HG03045 (cell line): ENCODE measurements around the gene NET1.
"Not testable (repeated sequence)": the region's sequence is repeated elsewhere in the genome, so short reads cannot be mapped to it uniquely, and the experiment has no call there.

ENCODE experiments used
- ATAC-seq: cut with Tn5 transposase; IDR thresholded peaks from one replicate; pipeline ENCODE4 v1.9.1; 2021; ENCODE audit warnings: mild to moderate bottlenecking, moderate library complexity; ENCODE audit not compliant: unreplicated experiment

NET1 gene

DNA sequence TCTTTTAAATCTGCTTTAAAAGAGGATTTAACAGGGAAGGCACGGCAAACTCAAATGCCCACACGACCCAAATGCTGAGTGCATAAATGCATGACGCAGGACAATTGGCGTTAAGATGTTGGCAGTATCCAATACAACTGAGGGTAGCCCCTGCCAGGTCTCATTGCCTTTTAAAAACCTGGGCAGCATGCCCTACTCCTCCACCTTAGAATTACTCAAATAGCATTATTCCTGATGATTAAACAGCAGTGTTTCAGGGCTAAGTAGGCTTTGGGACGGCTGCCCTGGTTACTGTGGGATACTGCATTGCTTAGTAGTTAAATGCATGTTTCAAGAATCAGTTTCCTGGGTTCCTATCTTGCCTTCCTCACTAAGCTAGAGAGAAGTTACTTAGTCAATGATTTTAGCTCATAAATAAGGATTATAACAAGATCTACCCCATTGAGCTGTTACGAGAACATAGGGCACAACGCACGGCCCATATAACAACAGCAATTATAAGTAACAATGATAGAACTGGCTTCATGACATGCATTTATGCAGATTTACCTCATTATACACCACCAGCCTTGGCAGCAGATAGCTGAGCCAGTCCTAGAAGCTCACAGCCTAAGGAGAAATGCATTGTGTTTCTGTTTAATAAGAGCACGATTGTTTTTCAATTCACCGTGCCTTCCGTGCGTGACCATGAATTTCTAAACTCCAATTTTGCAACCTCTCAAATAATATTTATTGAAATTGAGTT lies 15.6 kb upstream of the NET1 start:
- no peak for ATAC-seq

DNA sequence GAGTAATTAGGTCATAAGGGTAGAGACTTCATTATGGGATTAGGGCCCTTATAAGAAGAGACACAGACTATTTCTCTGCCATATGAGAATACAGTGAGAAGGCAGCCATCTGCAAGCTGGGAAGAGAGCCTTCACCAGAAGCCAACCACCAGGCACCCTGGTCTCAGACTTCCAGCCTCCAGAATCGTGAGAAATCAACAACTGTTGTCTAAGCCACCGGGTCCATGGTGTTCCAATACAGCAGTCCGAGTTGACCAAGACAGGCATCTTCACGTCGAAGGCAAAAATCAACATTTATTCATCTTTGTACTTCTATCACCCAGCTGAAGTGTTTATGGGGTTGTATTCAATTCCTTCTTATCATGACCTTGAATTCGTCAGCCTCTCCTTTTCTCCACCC lies 13.0 kb upstream of the NET1 start:
- no peak for ATAC-seq

DNA sequence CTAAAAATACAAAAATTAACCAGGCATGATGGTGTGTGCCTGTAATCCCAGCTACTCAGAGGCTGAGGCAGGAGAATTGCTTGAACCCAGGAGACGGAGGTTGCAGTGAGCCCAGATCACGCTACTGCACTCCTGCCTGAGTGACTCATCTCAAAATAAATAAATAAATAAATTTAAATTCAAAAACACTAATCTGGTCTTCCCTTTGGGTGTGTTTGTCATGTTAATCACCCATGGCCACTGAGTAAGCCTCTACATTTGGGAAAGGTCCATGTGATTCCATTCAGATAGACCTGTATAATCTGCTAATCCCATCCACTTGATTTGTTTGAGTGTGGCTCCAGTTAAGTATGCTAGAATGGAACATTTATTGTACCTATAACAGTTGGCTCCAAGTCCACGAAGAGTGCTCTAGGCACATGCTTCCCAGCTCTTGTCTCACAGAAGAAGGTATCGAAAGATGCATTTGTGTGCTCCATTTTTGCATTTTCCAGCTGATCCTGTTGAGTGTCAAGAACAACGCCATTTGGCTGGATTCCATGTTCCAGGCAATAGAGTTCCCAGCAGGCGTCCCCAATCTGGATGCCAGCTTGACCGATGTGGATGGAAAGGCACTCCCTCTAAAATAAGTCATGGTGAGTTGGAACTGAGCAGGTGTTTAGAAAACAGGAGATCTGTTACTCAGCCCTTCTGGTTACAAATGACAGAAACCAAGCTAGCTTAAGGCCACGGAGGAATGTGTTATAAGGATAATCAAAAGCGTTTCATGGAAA lies 11.7 kb upstream of the NET1 start:
- no peak for ATAC-seq

DNA sequence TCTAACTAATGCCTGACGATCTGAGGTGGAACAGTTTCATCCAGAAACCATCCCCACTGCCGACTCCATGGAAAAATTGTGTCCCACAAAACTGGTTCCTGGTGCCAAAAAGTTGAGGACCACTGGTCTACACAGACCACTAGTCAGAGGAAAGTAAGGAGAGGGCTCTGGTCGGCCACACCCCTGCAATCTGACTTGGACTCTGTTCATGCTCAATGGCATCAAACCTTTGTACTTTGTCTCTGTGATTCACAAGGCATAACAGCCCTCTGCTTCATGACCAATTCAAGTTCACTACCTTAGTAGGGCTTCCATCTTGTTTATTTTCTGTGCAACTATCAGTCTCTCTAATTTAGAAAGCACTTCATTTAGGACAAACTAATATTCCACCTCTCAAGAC lies 9.6 kb upstream of the NET1 start:
- ATAC-seq = no peak

DNA sequence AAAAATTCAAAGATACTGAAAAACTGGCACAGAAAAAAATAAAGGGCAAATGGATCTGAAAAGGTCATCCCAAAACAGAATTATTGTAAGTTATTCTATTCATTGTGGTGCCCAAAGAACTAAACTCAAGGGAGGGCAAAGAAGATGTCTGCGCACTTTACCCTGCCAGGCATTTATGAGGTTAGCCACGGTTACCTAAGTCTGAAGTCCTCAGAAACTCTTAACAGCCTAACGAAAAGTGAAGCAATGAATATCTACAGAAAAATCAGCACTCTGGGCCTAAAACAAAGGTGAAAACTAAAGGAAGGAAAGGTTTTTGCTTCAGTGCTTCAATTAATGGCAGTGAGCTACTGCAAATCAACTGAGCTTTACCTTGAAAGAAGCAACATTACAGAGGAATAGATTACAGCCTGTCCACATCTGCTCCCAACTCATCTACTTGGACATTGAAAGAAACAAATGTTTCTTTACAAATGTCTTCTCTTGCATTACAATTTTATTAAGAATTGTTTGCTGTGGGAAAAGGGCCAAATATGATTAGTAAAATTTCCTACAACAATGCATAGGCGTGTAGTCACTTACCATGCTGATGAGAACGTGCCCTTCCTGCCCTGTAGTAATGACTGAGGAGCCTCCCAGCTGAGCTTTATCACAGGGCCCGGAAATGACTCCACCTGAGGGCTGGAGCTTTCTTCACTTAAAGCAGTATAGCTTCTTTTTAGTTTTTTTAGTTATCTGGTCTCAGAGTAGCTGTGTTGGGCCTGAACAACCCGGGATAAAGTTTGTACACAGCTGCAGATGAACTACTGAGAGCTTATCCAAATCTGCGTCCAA lies 7.9 kb upstream of the NET1 start, which contains the start of gene TUBAL3:
TSS of gene TUBAL3 (minus strand) at position 621 of the 834 bp plus-strand sequence. CDS start at position 585, 36 bp downstream.
- ATAC-seq = no peak

DNA sequence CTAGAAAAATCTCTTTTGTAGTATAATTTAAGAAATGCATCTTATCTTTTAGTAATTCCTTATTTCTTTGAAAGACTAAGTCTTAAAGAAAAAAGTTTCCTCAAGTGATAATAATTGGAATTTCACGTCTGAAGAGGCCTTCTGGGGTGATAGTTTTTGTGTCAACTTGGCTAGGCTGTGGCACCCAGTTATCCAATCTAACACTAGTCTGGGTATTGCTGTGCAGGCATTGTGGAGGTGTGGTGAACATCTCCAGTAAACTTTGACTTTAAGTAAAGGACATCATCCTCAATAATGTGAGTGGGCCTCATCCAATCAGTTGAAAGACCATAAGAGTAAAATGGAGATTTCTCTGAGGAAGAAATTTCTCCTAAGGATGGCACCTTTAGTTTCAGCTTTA lies 5.4 kb upstream of the NET1 start:
- no peak for ATAC-seq

DNA sequence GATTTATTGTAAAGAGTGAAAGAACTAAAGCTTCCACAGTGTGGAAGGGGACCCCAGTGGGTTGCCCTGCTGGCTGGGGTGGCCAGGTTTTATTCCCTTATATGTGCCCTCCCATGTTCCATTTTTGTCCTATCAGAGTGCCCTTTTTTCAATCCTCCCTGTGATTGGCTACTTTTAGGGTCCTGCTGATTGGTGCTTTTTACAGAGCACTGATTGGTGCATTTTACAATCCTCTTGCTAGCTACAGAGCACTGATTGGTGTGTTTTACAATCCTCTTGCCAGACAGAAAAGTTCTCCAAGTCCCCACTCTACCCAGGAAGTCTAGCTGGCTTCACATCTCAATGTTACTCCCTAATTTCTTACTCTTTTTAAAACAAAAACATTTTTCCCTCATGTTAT lies 1.6 kb upstream of the NET1 start:
- not testable (repeated sequence) for ATAC-seq

DNA sequence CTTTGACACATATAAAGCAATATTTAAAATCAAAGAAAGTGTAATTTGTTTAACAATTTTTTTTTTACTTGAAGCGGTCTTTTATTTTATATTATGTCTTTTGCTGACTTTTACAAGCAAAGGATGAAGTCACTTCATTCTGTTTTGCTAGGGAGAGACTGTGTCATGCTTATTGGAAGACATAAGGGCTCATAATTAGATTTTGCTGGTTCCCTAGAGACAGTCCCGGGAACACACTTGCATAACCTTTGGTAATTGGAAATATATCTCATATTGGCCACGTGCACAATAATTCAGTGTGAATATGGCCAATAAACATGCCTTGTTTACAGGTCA lies 448 bp upstream of the NET1 start:
- no peak for ATAC-seq

DNA sequence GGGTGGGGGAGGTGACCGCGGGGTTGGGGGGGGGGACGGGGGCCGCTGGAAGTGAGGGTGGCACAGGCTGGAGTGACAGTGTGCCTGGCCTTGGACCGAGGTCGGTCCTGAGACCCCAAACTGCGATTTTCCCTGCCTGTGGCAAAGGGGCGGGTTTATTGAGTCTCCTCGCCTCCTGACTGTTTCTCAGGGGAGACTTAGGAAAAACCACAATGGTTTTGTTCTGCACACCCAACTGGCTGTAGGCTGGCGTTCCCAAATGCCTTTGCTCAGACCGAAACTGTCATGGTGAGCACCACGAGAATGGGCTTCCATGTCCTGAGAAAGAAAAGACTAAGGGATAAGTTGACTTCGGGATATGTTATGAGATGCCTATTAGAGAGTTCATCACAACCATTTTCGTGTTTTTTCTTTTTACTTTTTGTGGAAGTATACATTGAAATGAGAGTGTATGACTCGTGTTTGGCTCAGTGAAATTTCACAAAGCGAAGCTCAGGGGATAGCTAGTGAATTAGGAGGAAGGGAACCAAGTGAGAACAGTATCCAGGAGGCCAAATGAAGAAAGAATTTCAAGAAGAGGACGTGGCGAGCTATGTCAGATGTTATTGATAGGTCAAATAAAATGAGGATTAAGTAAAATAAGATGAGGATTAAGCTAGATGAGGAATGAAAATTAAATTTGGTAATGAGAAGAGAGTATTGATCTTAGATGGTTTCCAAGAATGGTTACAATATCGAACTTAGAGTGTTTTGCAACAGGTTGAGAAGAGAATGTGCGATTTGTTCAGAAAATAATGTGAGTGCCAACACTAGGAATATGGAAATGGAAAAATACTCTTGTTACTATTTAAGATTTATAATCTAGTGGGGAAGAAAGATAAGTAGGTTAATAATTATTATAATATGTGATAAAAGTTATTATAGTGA lies 918 bp downstream of the NET1 start:
- no peak for ATAC-seq

DNA sequence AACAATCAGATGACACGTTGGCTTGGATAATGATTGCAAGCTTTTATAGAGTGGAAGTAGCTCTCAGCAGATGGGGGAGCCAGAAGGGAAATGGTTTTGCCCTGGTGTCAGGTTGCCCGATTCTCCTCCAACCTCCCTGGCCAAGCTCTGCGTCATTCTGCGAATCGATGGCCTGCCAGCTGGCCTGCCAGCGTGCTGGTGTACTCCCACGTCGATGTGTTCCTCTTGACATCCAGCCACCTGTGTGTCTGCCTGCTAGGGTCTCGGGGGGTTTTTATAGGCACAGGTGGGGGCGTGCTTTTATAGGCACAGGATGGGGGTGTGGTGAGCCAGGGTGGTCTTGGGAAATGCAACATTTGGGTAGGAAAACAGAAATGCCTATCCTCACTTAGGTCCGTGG lies 4.6 kb downstream of the NET1 start:
- no peak for ATAC-seq

DNA sequence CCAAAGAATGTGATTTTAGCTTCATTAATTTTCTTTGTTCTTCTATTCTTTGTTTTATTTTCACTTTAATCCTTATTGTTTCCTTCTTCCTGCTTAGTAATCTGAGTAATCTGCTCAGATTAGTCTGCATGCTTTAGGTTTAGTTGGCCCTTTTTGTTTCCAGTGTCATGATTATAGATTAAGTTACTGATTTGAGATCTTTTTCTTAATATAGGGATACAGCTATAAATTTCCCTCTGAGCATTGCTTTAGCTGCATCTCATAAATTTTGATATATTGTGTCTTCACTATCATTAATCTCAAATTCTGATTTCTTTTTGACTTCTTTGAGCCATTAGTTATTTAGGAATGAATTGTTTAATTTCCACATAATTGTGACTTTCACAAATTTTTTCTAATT lies 6.2 kb downstream of the NET1 start:
- no peak for ATAC-seq

DNA sequence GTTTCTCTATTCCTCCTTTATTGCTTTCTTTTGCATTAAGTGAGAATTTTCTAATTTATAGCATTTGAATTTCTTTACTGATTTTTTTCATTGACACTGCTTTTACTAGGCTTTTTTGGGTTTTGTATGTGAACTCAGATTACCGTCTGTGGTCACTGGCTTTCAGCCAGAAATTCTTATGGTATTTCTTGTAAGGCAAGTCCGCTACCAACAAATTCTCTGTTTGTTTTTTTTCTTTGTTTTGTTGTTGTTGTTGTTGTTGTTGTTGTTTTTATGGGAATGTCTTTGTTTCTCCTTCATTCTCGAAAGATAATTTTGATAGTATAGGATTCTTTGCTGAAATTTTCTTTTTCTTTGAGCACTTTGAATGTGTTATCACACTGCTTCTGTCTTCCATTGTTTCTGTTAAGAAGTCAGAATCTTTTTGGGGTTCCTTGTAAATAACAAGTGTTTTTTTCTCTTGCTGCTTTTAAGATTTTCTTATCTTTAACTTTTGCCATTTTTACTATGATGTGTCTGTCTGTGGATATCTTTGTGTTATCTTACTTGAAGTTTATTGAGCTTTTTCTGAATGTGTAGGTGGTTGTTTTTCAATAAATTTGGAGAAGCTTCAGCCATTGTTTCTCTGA lies 7.2 kb downstream of the NET1 start:
- ATAC-seq = no peak

DNA sequence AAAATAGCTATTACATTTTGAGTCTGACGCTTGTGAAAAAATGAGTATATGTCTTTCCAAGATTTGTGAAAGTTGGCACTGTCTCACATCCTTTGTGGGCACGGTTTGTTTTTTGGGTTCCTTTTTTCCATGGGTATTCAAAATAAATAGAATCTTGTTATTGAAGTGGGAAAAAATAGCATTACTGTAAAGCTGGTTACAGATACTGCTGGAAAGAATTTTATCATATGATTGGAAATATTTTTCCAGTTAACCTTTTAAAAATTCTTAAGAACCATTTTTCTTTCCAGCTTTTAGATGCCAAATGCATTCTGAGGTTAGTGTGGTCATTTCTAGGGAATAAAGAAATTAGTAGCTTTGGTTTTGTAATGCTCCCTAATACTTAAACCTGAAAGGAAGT lies 11.4 kb downstream of the NET1 start:
- ATAC-seq = no peak

DNA sequence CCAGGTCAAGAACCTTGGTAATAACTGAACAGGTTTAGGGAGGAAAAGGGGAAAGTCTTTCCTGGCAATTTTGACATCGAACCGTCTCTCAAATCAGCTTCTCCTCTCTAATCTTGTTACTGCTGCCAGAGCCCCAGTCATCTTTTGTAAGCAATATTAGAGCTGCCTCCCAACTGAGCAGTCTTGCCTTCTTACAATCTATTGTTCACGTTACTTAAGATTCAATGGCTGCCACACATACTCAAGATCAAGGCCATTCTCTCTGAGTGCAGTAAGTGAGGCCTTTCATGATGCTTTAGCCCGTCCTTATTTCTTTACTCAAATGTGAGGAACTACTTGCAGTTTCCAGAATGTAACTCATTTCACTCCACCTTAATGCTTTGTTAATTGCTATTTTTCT lies 12.4 kb downstream of the NET1 start:
- ATAC-seq = no peak

DNA sequence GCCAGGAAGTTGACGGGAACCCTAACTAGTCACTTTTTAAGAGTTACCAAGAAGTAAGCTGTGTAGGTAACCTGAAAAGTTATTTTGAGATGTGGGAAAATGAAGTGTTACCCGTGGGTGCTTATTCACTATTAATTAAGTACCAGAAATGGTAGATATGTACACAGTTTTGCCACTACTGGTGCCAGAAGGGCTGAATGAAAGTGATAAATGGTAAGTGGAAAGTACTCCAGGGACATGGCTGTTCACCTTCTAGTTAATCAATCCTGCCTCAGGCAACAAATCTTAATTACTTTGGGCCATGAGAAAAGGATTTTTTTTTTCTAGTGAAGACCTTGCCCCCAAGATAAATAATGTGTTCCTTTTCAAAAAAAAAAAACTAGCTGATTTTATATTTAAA lies 15.8 kb downstream of the NET1 start:
- ATAC-seq = no peak

DNA sequence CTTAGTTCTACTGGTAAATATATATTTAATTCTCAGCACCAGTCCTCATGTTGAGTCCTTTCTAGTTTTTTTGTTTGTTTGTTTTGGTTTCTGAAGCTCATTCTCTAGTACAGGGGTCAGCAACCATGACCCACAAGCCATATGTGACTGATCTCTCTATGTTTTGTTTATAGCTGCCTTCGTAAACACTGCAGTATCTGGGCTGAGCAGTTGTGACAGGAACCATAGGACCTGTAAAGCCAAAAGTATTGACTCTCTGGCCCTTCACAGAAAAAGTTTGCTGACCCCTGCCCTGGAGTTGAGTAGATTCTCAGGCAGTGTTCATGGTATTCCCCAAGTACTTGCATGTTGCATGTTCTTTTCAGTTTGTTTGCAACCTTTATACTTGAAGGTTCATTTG lies 20.8 kb downstream of the NET1 start:
- no peak for ATAC-seq

DNA sequence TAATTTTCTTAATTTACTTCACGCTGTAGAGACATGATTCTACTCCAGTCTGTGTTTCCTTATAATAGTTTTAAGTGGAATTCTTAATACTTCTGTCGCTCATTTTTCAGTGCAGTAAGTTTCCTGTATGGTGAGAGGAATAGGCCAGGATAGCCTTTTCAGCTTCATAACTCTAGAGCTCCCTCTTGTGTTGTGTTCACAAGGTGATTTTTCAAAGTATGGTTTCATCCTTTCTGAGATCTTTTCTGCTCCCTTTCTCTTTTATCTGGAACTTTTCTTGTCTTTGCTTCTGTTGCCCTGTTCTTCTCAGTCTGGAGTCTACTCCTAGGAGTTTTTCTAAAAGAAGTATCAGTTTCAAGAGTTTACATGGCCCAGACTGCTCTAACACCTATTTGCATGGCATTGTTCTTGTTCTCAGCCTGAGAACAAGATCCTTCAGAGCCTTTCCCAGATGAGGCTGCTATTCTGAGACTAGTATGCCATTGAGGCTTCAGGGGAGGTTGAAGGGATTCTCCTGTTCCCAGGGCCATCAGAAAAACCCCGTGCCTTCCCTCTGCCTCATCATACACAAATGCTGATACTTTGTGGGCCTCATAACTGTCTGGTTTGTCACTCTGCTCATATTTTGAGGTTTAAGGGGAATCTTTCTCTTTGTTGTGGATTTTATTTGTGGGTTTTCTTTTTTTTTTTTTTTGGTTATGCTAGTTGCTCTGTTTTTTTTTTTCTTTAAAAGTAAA lies 21.8 kb downstream of the NET1 start:
- no peak for ATAC-seq

DNA sequence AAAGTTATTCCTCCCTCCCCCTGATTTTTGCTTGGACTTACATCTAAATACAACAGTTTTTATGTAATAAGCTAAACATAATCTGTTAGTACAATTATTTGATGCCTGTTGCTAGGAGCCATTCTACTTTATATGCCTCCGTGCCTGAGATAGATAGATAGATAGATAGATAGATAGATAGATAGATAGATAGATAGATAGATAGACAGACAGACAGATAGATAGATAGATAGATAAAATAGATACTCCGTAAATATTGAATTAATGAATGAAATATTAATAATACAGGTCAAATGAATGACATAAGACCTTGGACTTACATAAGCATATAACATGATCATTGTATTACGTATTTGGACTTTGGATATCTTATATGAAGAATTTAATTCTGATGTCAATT lies 23.0 kb downstream of the NET1 start:
- ATAC-seq = no peak

DNA sequence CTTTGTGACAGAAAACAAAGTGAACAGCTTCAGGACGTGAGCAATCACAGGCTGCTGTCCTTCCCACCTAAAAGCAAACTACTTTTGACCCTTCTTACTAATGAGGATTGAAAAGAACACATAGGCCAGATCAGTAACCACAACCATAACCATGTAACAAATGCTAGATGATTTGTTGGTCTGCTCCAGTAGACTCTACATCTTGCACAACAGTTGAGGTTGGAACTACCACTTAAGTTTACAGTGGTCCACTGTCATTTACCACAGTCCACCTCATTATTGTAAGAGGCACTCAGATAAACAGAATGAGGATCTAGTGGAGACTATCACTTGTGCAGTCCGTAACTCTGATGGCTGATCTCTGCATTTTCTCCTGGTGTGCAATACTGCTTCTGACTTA lies 27.8 kb downstream of the NET1 start:
- ATAC-seq = no peak

DNA sequence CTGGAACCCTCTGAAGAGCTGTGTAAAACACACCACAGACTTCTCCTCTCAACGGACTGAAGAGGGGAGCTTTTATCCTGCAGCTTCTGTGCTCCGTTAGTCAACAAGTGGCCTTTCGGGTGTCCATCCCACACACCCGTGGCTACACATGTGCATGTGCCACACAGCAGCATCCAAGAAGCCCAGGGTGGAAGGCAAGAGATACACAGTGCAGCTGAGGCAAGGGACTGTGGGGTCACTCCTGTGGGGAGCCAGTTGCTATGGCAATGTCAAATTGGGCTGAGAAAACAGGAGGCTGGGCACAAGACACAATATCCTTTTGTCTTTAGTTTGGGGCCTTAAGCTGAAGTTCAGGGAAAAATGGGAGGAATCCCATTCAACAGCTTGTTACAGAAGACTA lies 28.7 kb downstream of the NET1 start:
- ATAC-seq = no peak
